Iris pigment epithelial cell (primary cell): ENCODE measurements around the gene GOLGA8T.
"Not testable (repeated sequence)": the region's sequence is repeated elsewhere in the genome, so short reads cannot be mapped to it uniquely, and the experiment has no call there.

Source experiments
- DNase-seq: peaks from one replicate; pipeline ENCODE4 v3.0.0-alpha.2; 2011; ENCODE audit warnings: low read depth

Gene GOLGA8T

GRCh38 chr15:30191639-30192038 lies 56.8 kb downstream of the GOLGA8T start:
- DNase-seq: not testable (repeated sequence)

GRCh38 chr15:30192119-30192745 lies 57.4 kb downstream of the GOLGA8T start:
- DNase-seq: not testable (repeated sequence)

- DNase-seq: not testable (repeated sequence)
These were observed 58.0 kb downstream of the GOLGA8T start for GRCh38 chr15:30192892-30193291.
